HG02943 (cell line): ENCODE measurements around the gene TMEM200A.

ENCODE experiments used
- ATAC-seq: cut with Tn5 transposase; IDR thresholded peaks from one replicate; pipeline ENCODE4 v1.9.1; 2021; ENCODE audit warnings: mild to moderate bottlenecking, low read depth, moderate library complexity; ENCODE audit not compliant: unreplicated experiment

Gene TMEM200A

GRCh38 chr6:130376936-130377335, 11.1 kb downstream of the TMEM200A start:
- ATAC-seq = no peak

- no peak for ATAC-seq
These were observed 11.6 kb downstream of the TMEM200A start for GRCh38 chr6:130377371-130377770.

- ATAC-seq = no peak
These were observed 12.1 kb downstream of the TMEM200A start for GRCh38 chr6:130377915-130378314.

GRCh38 chr6:130379223-130379622, 13.4 kb downstream of the TMEM200A start:
- no peak for ATAC-seq

- ATAC-seq = no peak
These were observed 15.2 kb downstream of the TMEM200A start for GRCh38 chr6:130381012-130381411.

GRCh38 chr6:130381459-130382380, 15.9 kb downstream of the TMEM200A start:
- ATAC-seq = no peak

GRCh38 chr6:130382872-130383490, 17.2 kb downstream of the TMEM200A start:
- no peak for ATAC-seq

GRCh38 chr6:130385064-130385695, 19.4 kb downstream of the TMEM200A start:
- ATAC-seq = no peak

GRCh38 chr6:130389142-130389541, 23.3 kb downstream of the TMEM200A start:
- ATAC-seq = no peak

- ATAC-seq = no peak
These were observed 25.1 kb downstream of the TMEM200A start for GRCh38 chr6:130390890-130391289.

GRCh38 chr6:130393306-130393705, 27.5 kb downstream of the TMEM200A start:
- ATAC-seq = no peak

GRCh38 chr6:130394246-130394645, 28.4 kb downstream of the TMEM200A start:
- ATAC-seq = no peak

GRCh38 chr6:130395164-130395563, 29.3 kb downstream of the TMEM200A start:
- ATAC-seq = no peak

GRCh38 chr6:130396722-130397121, 30.9 kb downstream of the TMEM200A start:
- ATAC-seq = no peak

GRCh38 chr6:130405549-130405948, 39.7 kb downstream of the TMEM200A start:
- no peak for ATAC-seq

- ATAC-seq = no peak
These were observed 41.2 kb downstream of the TMEM200A start for GRCh38 chr6:130407032-130407431.

GRCh38 chr6:130409418-130410100, 43.7 kb downstream of the TMEM200A start:
- no peak for ATAC-seq

GRCh38 chr6:130411481-130411880, 45.7 kb downstream of the TMEM200A start:
- ATAC-seq = no peak

- no peak for ATAC-seq
These were observed 46.9 kb downstream of the TMEM200A start for GRCh38 chr6:130412556-130413290.

- ATAC-seq = no peak
These were observed 52.1 kb downstream of the TMEM200A start for GRCh38 chr6:130417951-130418350.
